ENCODE results near the gene WASHC4.
"Not testable (repeated sequence)": the region's sequence is repeated elsewhere in the genome, so short reads cannot be mapped to it uniquely, and the experiment has no call there.

Gene WASHC4

GRCh38 chr12:105164068-105164467 is 56.5 kb downstream of the WASHC4 start:
- no peak for DNase-seq (ENCODE audit: low read depth in 2 of 2)

- DNase-seq (ENCODE audit: low read depth in 2 of 2): no peak
Measured at GRCh38 chr12:105166736-105167135, 59.2 kb downstream of the WASHC4 start.

- DNase-seq (ENCODE audit: low read depth in 2 of 2): no peak
Measured at GRCh38 chr12:105167346-105167745, 59.8 kb downstream of the WASHC4 start.

DNA sequence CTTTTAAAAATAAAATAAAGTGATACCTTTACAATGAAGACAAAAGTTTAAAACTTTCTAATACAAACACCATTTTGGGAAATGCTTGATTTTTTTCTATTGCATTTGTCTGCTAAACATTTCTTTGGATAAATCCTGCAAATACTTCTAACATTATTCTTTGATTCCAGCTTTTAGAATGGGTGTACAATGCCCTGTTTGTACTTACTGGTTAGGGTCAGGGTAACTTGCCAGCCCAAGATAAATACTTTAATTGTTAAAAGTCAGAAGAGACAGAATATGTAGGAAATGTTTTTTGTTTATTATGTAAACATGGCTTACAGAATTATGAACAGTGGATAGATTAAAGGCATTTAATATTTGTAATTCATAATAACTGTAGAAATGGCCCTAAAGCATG is 60.5 kb downstream of the WASHC4 start:
- DNase-seq (ENCODE audit: low read depth in 2 of 2): no peak

DNA sequence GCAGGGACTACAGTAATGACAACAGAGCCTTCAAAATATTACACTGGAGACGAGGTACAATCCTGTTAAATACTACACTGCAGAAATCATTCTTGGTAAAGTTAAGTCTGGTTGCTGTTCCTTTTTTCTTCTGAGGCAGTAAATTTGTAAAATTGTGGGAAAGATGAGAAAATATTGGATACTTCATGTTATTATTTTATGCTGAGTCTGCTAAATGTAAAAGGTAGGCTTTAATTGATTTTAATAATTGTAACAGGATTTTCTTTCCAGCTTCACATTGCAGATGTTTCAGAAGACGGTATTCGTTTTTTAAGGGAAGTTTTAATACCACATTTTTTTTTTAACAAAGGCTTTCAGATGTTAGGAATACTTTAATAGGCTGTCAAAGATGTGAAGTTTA is 62.6 kb downstream of the WASHC4 start:
- DNase-seq (ENCODE audit: low read depth in 2 of 2): no peak

GRCh38 chr12:105171691-105172436 is 64.3 kb downstream of the WASHC4 start:
- DNase-seq (ENCODE audit: low read depth in 2 of 2): no peak

GRCh38 chr12:105175397-105175990 is 68.0 kb downstream of the WASHC4 start:
- no peak for DNase-seq (ENCODE audit: low read depth in 2 of 2)

- no peak for DNase-seq (ENCODE audit: low read depth in 2 of 2)
Measured at GRCh38 chr12:105177208-105177607, 69.7 kb downstream of the WASHC4 start.

- not testable (repeated sequence) for DNase-seq (ENCODE audit: low read depth in 2 of 2)
Measured at GRCh38 chr12:105179114-105179513, 71.6 kb downstream of the WASHC4 start.

- DNase-seq (ENCODE audit: low read depth in 2 of 2): not testable (repeated sequence)
Measured at GRCh38 chr12:105183406-105183805, 75.9 kb downstream of the WASHC4 start.

DNA sequence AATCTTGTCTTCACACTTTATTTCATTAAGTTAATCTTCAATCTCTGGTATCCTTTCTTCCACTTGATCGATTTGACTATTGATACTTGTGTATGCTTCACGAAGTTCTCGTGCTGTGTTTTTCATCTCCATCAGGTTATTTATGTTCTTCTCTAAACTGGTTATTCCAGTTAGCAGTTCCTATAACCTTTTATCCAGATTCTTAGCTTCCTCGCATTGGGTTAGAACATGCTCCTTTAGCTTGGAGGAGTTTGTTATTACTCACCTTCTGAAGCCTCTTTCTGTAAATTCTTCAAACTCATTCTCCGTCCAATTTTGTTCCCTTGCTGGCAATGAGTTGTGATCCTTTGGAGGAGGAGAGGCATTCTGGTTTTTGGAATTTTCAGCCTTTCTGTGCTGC is 76.4 kb downstream of the WASHC4 start:
- DNase-seq (ENCODE audit: low read depth in 2 of 2): not testable (repeated sequence)

DNA sequence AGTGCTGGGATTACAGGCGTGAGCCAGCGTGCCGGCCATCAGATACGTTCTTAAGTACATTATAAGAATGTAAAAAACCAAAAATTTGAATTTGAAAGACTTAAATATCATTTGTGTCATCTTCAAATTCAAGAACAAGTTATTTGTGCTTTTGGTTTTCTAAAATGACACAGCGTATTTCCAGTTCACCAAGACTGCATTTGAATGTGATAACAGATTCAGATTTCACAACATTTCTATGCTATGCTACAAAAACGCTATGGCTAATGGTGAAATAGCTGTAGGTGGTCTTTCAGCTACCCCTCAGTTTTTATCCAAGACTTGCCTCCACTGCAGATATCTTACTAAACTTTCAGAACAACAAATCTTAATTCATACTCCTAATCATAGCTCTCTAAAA is 81.8 kb downstream of the WASHC4 start:
- DNase-seq (ENCODE audit: low read depth in 2 of 2): no peak

GRCh38 chr12:105190530-105190929 is 83.0 kb downstream of the WASHC4 start:
- DNase-seq (ENCODE audit: low read depth in 2 of 2): no peak

GRCh38 chr12:105192624-105193225 is 85.2 kb downstream of the WASHC4 start:
- no peak for DNase-seq (ENCODE audit: low read depth in 2 of 2)

DNA sequence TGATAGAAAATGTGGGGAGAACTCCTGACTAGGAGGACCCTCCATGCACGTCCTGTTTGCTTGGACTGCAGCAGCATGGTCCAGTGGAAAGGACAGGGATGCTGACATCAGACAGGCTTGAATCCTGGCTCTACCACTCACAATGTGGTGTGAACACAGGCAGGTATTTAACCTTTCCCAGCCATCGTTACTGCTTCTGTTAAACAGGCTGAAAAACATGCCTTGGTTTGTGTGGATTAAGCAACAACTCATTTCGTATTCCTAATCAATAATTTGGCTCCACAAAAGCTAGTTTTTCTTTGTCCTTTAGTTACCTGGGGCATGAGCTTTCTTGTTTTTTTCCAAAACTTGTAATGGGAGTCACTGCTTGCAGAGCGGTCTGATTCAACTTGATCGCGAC is 87.4 kb downstream of the WASHC4 start:
- DNase-seq (ENCODE audit: low read depth in 2 of 2): no peak

DNA sequence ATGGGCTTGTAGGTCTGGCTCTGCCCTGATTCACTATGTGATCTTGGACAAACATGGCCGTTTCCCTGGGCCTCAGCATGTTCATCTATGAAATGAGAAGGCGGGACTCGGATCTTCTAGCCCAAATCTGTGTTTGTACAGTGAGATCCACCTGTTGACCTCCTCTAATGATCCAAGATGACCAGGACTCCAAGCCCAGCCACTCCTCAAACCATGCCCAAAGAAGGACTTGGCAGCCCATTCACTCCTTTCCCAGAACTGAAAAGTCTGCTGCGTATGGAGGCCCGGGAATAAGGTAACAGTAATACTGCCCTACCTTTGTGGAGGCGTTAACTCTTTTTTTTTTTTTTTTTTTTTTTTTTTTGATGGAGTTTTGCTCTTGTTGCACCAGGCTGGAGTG is 88.6 kb downstream of the WASHC4 start:
- no peak for DNase-seq (ENCODE audit: low read depth in 2 of 2)

DNA sequence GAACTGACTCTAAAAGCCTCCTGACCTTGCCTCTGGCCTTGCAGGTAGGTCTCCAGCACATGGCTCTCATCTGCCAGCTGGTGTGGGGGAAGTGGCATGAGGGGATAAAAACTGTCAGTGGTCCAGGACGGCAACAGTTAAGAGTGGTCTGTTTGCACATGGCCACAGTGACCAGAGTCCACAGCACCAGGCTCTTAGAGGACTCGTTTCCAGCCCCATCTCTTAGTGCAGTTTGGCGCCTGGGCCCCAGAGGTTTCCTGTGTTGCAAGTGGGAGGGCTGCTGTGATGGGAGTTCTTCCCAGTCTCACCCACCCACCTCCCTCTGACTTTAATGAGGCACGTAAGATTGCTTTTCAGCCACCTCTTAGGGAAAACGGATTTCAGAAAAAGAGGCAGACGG is 91.4 kb downstream of the WASHC4 start:
- no peak for DNase-seq (ENCODE audit: low read depth in 2 of 2)

- no peak for DNase-seq (ENCODE audit: low read depth in 2 of 2)
Measured at GRCh38 chr12:105200385-105200784, 92.9 kb downstream of the WASHC4 start.

- no peak for DNase-seq (ENCODE audit: low read depth in 2 of 2)
Measured at GRCh38 chr12:105201299-105201698, 93.8 kb downstream of the WASHC4 start.

DNA sequence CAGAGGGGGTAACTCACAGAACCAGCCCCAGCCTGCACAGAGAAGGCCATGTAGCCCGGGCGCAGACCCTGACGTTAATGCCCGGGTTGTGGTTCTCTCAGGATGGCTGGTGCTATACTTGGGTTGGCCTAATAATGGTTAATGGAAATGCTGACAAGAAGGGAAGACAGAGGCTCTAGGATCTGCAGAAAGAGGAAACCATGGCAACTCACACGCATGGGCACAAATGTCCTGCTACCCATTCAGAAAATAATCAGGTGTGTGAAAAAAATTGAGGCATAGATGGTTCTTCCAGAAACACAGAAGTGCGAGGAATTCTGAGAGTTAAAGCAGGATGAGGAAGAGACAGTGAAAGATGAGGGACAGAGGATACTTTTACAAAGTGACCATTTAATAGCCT is 94.7 kb downstream of the WASHC4 start:
- no peak for DNase-seq (ENCODE audit: low read depth in 2 of 2)

GRCh38 chr12:105204127-105204526 is 96.6 kb downstream of the WASHC4 start:
- DNase-seq (ENCODE audit: low read depth in 2 of 2): no peak

- no peak for DNase-seq (ENCODE audit: low read depth in 2 of 2)
Measured at GRCh38 chr12:105204916-105205315, 97.4 kb downstream of the WASHC4 start.

DNA sequence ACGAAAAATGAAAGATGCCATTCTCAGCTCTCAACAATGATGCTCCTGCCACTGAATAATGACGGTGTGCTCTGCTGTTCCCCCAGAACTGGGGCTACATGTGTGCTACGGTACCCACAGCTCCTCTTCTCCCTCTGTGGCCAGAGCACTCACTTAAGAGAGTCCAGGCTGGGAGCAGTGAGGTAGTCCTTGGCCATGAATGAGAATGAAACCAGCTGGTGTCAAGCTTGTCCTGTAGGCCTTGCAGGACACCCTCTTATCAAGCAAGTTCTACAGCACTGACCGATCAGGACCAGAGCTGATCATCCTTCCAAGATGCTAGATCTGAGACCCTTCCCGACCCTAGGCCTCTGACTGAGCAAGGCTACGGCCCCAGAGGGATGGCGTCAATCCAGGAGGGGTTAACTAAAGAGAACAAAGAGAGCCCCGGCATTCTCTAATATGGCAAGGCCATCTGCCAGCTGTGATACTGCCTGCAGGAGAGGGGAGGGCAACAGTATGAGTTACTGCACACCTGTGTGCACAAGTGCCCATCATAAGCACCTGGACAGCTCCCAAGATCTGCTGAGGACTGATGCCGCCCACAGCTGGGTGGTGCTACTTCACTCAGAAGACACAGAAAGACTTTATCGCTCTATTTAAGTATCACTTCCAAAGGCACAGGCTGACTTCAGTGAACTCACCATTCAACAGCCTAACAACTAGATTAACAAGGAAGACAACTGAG is 98.0 kb downstream of the WASHC4 start:
- no peak for DNase-seq (ENCODE audit: low read depth in 2 of 2)

Measured in stimulated activated CD4-positive, alpha-beta T cell treated with anti-CD3 and anti-CD28 coated beads, Interleukin-1b, Interleukin-23, amount 100 ng/mL, for 1 hour (primary cell).